Esophagus squamous epithelium (tissue), 5 donors: ENCODE measurements around the gene TBC1D24. TPM values are rescaled to one million over a fixed set of nuclear protein-coding genes. Genes with fewer than 3 reads are reported as not detected.
A peak's percentile ranks its signal among the peaks of the same experiment; 100 is the strongest.

Experiments used
- DNase-seq: peaks from one replicate; lab custom pipeline; 2025; lab: John Stamatoyannopoulos, UW
- H3K27ac ChIP-seq, 4 donors: fragments of 200-600 bp; sonication (generic); one replicate each; pipeline ENCODE4 v1.5.1; 2016 to 2019; ENCODE audit warnings: mild to moderate bottlenecking in 1 of 4
- H3K27me3 ChIP-seq, 4 donors: fragments of 200-600 bp; sonication (generic); 1 replicate in 3 of 4; 2 replicates in 1 of 4; pipeline versions ENCODE4 v1.5.1 to v1.6.0; 2017 to 2021; ENCODE audit warnings: antibody characterized with exemption in 1 of 4
- H3K36me3 ChIP-seq, 3 donors: fragments of 200-600 bp; sonication (generic); one replicate each; pipeline ENCODE4 v1.5.1; 2016 to 2019
- H3K4me1 ChIP-seq, 3 donors: fragments of 200-600 bp; sonication (generic); one replicate each; pipeline ENCODE4 v1.5.1; 2017 to 2019
- H3K4me3 ChIP-seq, 4 donors: fragments of 200-600 bp; sonication (generic); 1 replicate in 3 of 4; 2 replicates in 1 of 4; pipeline ENCODE4 v1.5.1; 2016 to 2019; ENCODE audit warnings: mild to moderate bottlenecking in 2 of 4, moderate library complexity in 1 of 4
- H3K9me3 ChIP-seq, 3 donors: fragments of 200-600 bp; sonication (generic); one replicate each; pipeline ENCODE4 v1.5.1; 2016 to 2019
- POLR2A ChIP-seq, 4 donors: fragments of 450-650 bp; IDR thresholded peaks; one replicate each; pipeline ENCODE4 v1.6.1; 2017; ENCODE audit warnings: antibody characterized with exemption in 4 of 4, mild to moderate bottlenecking in 4 of 4, moderate library complexity in 3 of 4
- WGBS, 2 donors: methylation state at CpG; one replicate each; pipeline ENCODE4 v1.1.5; 2018; 5-methylcytosine and 5-hydroxymethylcytosine counted together
- intact Hi-C: fragments of 100-400 bp; cut with DNase I; formaldehyde crosslinking; loops from one replicate; pipeline ENCODE4 v1.15.0; 2022
- total RNA-seq, 4 donors: library from RNA; depleted of rRNA; stranded (reverse); fragments of >200 nt; gene quantifications; one replicate each; pipeline ENCODE4 v1.1.0, GENCODE V29; 2016
- TF ChIP-seq, protein P1 (sequence below), 6 experiments: fragments of 450-650 bp in 4 of 6; fragments of 200-600 bp in 2 of 6; sonication (generic) in 2 of 6; IDR thresholded peaks; one replicate each; pipeline ENCODE4 v1.5.1; 2016 to 2019; ENCODE audit warnings: antibody characterized with exemption in 6 of 6, mild to moderate bottlenecking in 4 of 6, moderate library complexity in 4 of 6
- donor health status: DM: yes; HTN: yes; CAD: no.

Gene TBC1D24
- total RNA-seq, 4 donors from 2014 or later = 3.1 to 4.6 (median 3.7) TPM

DNA sequence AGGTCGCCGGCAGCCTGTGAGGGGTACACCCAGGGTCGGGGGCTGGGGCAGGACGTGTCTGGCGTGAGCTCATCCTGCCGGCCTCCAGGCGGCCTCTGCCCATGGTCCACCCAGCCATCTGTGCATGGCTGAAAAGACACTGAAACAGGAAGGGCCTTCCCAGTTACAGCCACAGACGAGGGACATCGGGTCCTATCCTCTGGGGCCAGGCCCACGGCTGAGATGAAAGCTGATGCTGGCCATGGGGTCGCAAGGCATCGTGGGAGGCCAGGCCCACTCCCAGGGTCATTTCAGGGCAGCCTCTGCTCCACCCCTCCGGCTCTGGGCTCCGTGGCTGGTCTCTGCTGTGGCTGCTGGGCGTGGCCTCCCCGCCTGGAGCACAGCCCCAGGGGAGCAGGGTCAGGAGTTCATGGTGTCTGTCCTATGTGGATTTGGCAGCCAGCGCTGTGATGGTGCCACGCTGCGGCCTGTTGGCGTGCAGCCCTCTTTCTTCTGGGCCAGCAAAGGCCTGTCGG lies 22.2 kb downstream of the TBC1D24 start:
- WGBS, 2 donors = 48 to 70% methylated on average over 6 to 11 of the region's 21 CpGs
- Histone ChIP-seq H3K4me1 (peaks cover 38 to 67% (median 41%) of the 10 kb centered on the region in 3 donors), H3K4me3 (no peak overlapping the region), H3K36me3 (peaks cover 0 to 12% (median 0%) of the 10 kb centered on the region in 3 donors), H3K27me3 (no peaks in the 10 kb centered on the region), H3K27ac (peak overlapping the region in 3 of 4 donors; percentile 19 to 72 (median 42)), H3K9me3 (no peaks in the 10 kb centered on the region)
- intact Hi-C loops = loop anchor here (5.0 to 10.0 kb wide), 2 partner anchors 72 to 155 kb away; partner anchors contain the start of genes ABCA3 and CCNF
- DNase-seq = no peak
- TF ChIP-seq POLR2A (IDR thresholded peaks at IDR 0.05) = no peak
- TF ChIP-seq, protein P1, sequence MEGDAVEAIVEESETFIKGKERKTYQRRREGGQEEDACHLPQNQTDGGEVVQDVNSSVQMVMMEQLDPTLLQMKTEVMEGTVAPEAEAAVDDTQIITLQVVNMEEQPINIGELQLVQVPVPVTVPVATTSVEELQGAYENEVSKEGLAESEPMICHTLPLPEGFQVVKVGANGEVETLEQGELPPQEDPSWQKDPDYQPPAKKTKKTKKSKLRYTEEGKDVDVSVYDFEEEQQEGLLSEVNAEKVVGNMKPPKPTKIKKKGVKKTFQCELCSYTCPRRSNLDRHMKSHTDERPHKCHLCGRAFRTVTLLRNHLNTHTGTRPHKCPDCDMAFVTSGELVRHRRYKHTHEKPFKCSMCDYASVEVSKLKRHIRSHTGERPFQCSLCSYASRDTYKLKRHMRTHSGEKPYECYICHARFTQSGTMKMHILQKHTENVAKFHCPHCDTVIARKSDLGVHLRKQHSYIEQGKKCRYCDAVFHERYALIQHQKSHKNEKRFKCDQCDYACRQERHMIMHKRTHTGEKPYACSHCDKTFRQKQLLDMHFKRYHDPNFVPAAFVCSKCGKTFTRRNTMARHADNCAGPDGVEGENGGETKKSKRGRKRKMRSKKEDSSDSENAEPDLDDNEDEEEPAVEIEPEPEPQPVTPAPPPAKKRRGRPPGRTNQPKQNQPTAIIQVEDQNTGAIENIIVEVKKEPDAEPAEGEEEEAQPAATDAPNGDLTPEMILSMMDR (IDR thresholded peaks at IDR 0.05) = no peak

- TF ChIP-seq, protein P1 (IDR thresholded peaks at IDR 0.05) = no peak
- TF ChIP-seq POLR2A (IDR thresholded peaks at IDR 0.05) = no peak
- intact Hi-C loops = loop anchor here (5.0 to 10.0 kb wide), 2 partner anchors 73 to 156 kb away; partner anchors contain the start of genes ABCA3 and CCNF
- no peak for DNase-seq
- no peaks in the 10 kb centered on the region for H3K9me3 ChIP-seq
- H3K27me3 ChIP-seq = no peaks in the 10 kb centered on the region
- no peak overlapping the region for H3K4me3 ChIP-seq
- H3K4me1 ChIP-seq = peaks cover 38 to 74% (median 47%) of the 10 kb centered on the region in 3 donors
- H3K36me3 ChIP-seq = peaks cover 0 to 12% (median 0%) of the 10 kb centered on the region in 3 donors
- peak overlapping the region in 3 of 4 donors; percentile 19 to 72 (median 40) for H3K27ac ChIP-seq
- 79 to 84% methylated on average over 11 to 12 of the region's 26 CpGs for WGBS, 2 donors
These were observed 23.0 kb downstream of the TBC1D24 start for GRCh38 chr16:2497695-2498484.

DNA sequence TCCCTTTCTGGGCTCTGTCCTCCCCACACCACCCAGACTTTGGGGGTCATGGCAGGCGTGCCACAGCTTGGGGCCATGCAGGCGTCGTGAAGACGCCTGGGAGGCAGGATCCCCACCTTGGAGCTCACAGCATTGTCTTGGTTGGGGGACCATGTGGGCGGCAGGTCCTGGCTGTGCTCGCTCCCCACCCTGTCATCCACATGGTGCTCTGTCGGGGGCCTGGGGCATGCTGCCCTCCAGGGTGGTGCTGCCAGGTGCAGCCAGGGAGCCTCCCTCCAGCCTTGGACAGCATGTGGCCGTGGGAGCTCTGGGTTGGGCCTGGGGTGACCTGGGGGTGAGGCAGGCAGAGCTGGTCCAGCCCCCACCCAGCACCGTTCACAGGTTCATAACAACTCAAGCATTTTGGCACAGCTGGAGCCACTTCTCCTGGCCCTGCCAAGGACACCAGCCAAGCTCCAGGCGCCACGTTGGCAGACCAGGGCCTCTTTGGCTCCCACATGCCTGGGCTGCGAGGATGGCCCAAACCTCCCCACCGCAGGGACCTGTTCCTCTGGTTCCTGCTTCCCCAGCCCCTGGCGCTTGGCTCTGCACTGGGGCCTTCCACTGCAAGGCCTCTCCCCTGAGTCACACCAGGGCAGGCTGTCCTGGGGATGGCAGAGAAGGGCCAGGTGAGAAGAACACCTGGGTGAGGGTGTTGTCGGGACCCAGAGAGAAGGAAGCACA lies 23.8 kb downstream of the TBC1D24 start:
- Histone ChIP-seq H3K27ac (peak overlapping the region; percentile 50 to 74 (median 72)), H3K4me1 (peaks cover 38 to 79% (median 47%) of the 10 kb centered on the region in 3 donors), H3K4me3 (no peak overlapping the region), H3K27me3 (no peaks in the 10 kb centered on the region), H3K36me3 (peaks cover 0 to 12% (median 0%) of the 10 kb centered on the region in 3 donors), H3K9me3 (no peaks in the 10 kb centered on the region)
- 93% methylated on average over 3 of the region's 15 CpGs; no CpG with 5 or more reads in 1 of the 2 donors for WGBS, 2 donors
- no peak for DNase-seq
- intact Hi-C loops = loop anchor here (5.0 to 10.0 kb wide), 2 partner anchors 74 to 156 kb away; partner anchors contain the start of genes ABCA3 and CCNF
- TF ChIP-seq POLR2A (IDR thresholded peaks at IDR 0.05) = no peak
- TF ChIP-seq, protein P1 (IDR thresholded peaks at IDR 0.05) = no peak

DNA sequence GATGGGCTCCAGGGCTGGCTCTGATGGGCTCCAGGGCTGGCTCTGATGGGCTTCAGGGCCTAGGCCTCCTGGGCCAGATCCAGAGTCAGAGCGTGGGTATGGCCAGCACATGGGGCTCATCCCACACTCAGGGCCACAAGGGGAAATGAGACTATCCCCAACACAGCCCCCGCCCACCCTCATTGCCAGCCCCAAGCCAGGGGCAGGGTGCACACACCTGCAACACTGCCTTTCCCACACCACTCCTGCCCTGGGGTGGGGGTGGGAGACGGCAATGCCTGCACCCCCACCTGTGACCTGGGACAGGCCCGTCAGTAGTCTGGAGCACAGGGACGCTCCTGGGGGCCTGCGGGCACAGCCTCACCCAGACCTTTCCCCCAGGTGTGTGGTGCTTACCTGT lies 24.5 kb downstream of the TBC1D24 start:
- intact Hi-C loops = loop anchor here (5.0 to 10.0 kb wide), 2 partner anchors 75 to 157 kb away; partner anchors contain the start of genes ABCA3 and CCNF
- Histone ChIP-seq H3K27me3 (no peaks in the 10 kb centered on the region), H3K4me3 (no peak overlapping the region), H3K36me3 (peaks cover 0 to 12% (median 0%) of the 10 kb centered on the region in 3 donors), H3K9me3 (no peaks in the 10 kb centered on the region), H3K27ac (peak overlapping the region; percentile 50 to 74 (median 72)), H3K4me1 (peaks cover 38 to 79% (median 47%) of the 10 kb centered on the region in 3 donors)
- DNase-seq = no peak
- no CpG with 5 or more reads among the region's 6 CpGs for WGBS, 2 donors
- TF ChIP-seq, protein P1 (IDR thresholded peaks at IDR 0.05) = no peak
- no peak for TF ChIP-seq POLR2A (IDR thresholded peaks at IDR 0.05)
